ENCODE measurements around the gene KCTD12. TPM values are rescaled to one million over a fixed set of nuclear protein-coding genes. Genes with fewer than 3 reads are reported as not detected.

Gene KCTD12
- total RNA-seq, 1 experiment from 2014 or later = 3.5 TPM

DNA sequence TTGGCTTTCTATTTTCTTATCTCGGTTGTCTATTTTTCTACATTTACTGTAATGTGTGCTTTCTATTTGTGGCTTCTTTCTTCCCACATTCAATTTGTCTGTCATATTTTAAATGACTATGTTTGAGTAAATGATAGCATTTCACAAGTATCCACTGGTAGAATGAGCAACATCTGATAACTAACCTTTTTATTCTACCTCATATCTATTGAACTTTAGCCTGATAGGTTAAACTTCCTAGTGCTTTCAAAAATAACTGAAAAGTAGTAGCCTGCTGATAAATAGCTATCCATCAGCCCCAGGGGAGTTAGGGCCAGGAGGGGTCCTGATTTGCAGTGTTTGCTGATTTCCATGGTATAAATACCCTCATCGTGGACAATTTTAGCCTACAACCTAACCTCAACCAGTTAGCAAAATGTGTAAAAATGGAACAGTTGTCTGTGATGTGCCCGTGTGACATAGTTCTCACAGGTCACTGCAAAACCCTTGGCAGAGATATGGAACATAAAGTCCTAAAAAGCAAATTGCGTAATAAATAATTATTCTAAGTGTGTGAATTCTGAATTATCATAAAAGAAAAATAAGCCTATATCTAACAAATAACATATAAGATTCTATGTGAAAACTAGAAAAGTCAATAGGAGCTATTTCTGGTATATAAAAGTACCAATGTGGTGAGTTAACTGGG lies 32.1 kb downstream of the KCTD12 start:
- no peaks in the 10 kb centered on the region for H3K27me3 ChIP-seq
- no peaks in the 10 kb centered on the region for H3K9me3 ChIP-seq (replicated peaks)
- no peaks in the 10 kb centered on the region for H3K36me3 ChIP-seq
- no peaks in the 10 kb centered on the region for H3K4me1 ChIP-seq
- no peak overlapping the region for H3K27ac ChIP-seq
- no peak overlapping the region for H3K4me3 ChIP-seq
- no peak for DNase-seq

DNA sequence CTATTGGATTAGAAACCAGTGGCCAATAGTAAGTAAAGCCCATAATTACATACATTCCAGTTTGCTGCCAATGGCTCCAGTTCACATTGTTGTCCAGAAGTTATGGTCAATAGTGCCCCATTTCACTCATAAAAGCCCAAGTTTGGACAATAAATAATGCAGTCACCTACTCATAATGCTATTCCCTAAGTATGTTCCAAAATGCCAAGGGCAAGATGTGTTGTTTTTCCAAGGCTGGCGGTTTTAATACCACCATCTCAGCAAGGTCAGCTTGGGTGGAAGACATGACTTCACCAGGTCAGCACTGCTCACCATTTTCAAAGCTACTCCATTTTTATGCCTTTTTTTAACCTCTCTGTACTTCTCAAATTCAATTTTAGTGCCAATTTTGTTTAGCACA lies 32.7 kb downstream of the KCTD12 start:
- no peak for DNase-seq
- H3K27ac ChIP-seq = no peak overlapping the region
- no peaks in the 10 kb centered on the region for H3K9me3 ChIP-seq (replicated peaks)
- H3K36me3 ChIP-seq = no peaks in the 10 kb centered on the region
- no peaks in the 10 kb centered on the region for H3K27me3 ChIP-seq
- no peaks in the 10 kb centered on the region for H3K4me1 ChIP-seq
- H3K4me3 ChIP-seq = no peak overlapping the region

DNA sequence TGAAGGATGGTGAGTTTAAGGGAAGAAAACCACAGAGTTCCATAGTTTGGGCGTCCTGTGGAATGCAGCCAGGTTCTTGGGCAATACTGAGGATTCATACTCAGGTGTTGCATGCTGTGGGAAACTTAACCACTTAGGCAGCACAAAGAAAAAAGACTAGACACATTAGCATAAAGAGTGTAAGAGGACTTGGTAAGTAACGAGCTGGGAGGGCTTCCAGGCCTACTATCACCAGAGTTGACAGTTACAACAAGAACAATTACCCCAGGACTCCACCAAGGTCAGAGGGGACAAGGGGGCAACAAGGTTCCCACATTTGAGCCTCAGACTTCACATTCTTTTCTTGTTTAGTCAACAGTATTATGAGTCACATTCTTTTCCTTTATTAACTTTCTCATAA lies 33.2 kb downstream of the KCTD12 start:
- H3K9me3 ChIP-seq (replicated peaks) = no peaks in the 10 kb centered on the region
- H3K27ac ChIP-seq = no peak overlapping the region
- H3K4me1 ChIP-seq = no peaks in the 10 kb centered on the region
- H3K4me3 ChIP-seq = no peak overlapping the region
- DNase-seq = no peak
- no peaks in the 10 kb centered on the region for H3K36me3 ChIP-seq
- H3K27me3 ChIP-seq = no peaks in the 10 kb centered on the region

- Histone ChIP-seq H3K27me3 (no peaks in the 10 kb centered on the region), H3K9me3 (replicated peaks) (no peaks in the 10 kb centered on the region), H3K4me1 (no peaks in the 10 kb centered on the region), H3K4me3 (no peak overlapping the region), H3K36me3 (no peaks in the 10 kb centered on the region), H3K27ac (no peak overlapping the region)
- no peak for DNase-seq
These were observed 34.2 kb downstream of the KCTD12 start for GRCh38 chr13:76851961-76852360.

DNA sequence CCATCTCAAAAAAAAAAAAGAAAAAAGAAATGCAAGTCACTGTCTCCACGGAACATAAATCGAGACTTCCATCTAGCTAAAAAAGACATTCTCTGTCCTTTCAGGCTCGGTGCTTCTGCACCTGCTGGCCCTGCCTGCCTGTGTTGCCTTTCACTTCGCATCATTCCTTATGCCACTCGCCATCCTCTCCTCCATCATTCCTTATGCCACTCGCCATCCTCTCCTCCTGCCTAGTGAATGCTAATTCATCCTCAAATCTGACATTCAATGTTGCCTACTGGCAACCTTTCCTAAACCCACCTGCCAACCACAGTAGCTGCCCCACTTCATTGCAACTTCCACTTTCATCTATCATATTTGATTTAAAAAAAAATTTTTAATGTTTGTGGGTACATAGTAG lies 36.7 kb downstream of the KCTD12 start:
- no peaks in the 10 kb centered on the region for H3K27me3 ChIP-seq
- H3K4me1 ChIP-seq = no peaks in the 10 kb centered on the region
- no peaks in the 10 kb centered on the region for H3K36me3 ChIP-seq
- H3K27ac ChIP-seq = no peak overlapping the region
- DNase-seq = no peak
- H3K9me3 ChIP-seq (replicated peaks) = no peaks in the 10 kb centered on the region
- no peak overlapping the region for H3K4me3 ChIP-seq

DNA sequence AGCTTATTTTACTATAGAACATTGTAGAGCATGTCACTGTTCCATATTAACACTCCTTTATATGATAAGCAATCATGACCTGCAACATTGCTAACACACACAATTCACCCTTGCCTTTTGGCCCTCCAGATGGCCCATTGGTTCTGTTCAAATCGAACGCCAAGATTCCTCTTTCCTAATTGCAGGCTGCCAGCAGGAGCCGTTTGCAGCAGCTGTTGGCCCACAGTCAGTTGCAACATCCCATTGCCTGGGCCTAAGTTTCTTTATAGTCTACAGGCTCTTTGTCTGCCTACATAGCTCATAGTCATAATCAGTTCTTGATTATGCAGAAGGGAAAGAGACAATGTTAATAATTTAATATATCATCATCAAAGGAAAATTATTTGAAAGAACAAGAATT lies 37.6 kb downstream of the KCTD12 start:
- Histone ChIP-seq H3K9me3 (replicated peaks) (no peaks in the 10 kb centered on the region), H3K4me1 (no peaks in the 10 kb centered on the region), H3K27me3 (no peaks in the 10 kb centered on the region), H3K4me3 (no peak overlapping the region), H3K36me3 (no peaks in the 10 kb centered on the region), H3K27ac (no peak overlapping the region)
- DNase-seq = no peak

- Histone ChIP-seq H3K27ac (no peak overlapping the region), H3K9me3 (replicated peaks) (no peaks in the 10 kb centered on the region), H3K27me3 (no peaks in the 10 kb centered on the region), H3K36me3 (no peaks in the 10 kb centered on the region), H3K4me3 (no peak overlapping the region), H3K4me1 (no peaks in the 10 kb centered on the region)
- no peak for DNase-seq
These were observed 39.8 kb downstream of the KCTD12 start for GRCh38 chr13:76846363-76846762.

DNA sequence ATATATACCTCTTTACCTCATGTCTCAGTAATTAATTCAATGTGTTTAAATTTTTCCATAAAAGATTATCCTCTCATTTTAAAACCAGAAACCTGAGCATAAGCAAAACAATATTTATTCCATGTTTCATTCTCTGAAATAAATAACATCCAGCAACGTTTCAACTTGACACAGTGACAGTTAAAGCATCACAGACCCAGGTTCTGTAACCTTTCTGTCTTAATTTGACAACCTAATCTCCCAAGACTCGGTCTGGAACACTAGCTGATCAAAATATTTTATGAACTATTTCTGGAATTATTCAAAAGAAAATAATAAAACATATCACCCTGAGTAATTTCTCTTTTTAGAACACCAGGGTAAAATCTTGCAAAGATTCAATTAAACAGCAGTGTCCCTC lies 40.3 kb downstream of the KCTD12 start:
- no peaks in the 10 kb centered on the region for H3K27me3 ChIP-seq
- no peak overlapping the region for H3K27ac ChIP-seq
- H3K4me1 ChIP-seq = no peaks in the 10 kb centered on the region
- no peaks in the 10 kb centered on the region for H3K9me3 ChIP-seq (replicated peaks)
- DNase-seq = no peak
- no peaks in the 10 kb centered on the region for H3K36me3 ChIP-seq
- no peak overlapping the region for H3K4me3 ChIP-seq

DNA sequence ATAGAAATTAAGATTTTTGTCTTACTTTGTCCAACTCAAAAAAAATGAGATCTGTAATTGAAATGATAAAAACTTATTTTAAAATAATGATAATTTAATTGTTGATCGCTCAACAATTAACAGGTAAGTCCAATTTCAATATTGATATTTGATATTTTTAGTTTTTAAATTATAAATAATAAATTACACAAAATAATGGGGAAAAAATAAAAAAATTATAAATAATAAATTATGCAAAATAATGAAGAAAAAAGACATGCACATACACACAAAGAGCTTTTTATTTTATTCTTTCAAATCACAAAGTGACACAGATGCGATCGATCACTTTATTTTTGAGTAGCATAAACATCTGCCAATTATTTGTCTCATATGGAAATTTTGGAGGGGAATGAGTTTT lies 40.8 kb downstream of the KCTD12 start:
- H3K4me3 ChIP-seq = no peak overlapping the region
- H3K27me3 ChIP-seq = no peaks in the 10 kb centered on the region
- H3K27ac ChIP-seq = no peak overlapping the region
- DNase-seq = no peak
- H3K36me3 ChIP-seq = no peaks in the 10 kb centered on the region
- H3K4me1 ChIP-seq = no peaks in the 10 kb centered on the region
- no peaks in the 10 kb centered on the region for H3K9me3 ChIP-seq (replicated peaks)

DNA sequence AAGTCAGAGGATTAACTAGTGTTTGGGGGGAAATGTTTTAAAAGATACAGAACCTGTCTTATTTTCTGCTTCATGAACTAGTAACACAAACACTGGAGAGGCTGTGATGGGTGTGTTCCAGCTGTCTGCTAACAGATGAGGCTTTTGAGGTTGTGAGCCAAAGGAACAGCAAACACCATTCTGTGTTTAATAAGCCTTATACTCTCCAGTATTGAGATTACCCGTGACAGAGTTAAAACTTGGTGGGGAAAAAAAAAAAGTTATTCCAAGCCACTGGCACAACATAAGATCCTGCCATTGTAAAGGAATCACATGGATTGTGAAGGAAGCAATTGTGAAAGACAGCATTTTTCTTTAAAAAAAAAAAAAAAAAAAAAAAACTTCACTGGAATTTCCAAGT lies 48.4 kb downstream of the KCTD12 start:
- no peak overlapping the region for H3K4me3 ChIP-seq
- no peaks in the 10 kb centered on the region for H3K36me3 ChIP-seq
- DNase-seq = no peak

GRCh38 chr13:76836311-76836710 lies 49.9 kb downstream of the KCTD12 start:
- Histone ChIP-seq H3K27ac (no peak overlapping the region), H3K4me1 (no peaks in the 10 kb centered on the region), H3K36me3 (no peaks in the 10 kb centered on the region), H3K27me3 (no peaks in the 10 kb centered on the region), H3K9me3 (replicated peaks) (no peaks in the 10 kb centered on the region), H3K4me3 (no peak overlapping the region)
- no peak for DNase-seq

More for the DNA sequence above, 48.4 kb downstream of the KCTD12 start:
- Histone ChIP-seq H3K27me3 (no peaks in the 10 kb centered on the region), H3K27ac (no peak overlapping the region), H3K4me1 (no peaks in the 10 kb centered on the region), H3K9me3 (replicated peaks) (no peaks in the 10 kb centered on the region)

GRCh38 chr13:76833441-76833954 lies 52.7 kb downstream of the KCTD12 start:
- DNase-seq = no peak
- Histone ChIP-seq H3K27me3 (no peaks in the 10 kb centered on the region), H3K36me3 (no peaks in the 10 kb centered on the region), H3K9me3 (replicated peaks) (no peaks in the 10 kb centered on the region), H3K4me1 (no peaks in the 10 kb centered on the region), H3K4me3 (no peak overlapping the region), H3K27ac (no peak overlapping the region)

DNA sequence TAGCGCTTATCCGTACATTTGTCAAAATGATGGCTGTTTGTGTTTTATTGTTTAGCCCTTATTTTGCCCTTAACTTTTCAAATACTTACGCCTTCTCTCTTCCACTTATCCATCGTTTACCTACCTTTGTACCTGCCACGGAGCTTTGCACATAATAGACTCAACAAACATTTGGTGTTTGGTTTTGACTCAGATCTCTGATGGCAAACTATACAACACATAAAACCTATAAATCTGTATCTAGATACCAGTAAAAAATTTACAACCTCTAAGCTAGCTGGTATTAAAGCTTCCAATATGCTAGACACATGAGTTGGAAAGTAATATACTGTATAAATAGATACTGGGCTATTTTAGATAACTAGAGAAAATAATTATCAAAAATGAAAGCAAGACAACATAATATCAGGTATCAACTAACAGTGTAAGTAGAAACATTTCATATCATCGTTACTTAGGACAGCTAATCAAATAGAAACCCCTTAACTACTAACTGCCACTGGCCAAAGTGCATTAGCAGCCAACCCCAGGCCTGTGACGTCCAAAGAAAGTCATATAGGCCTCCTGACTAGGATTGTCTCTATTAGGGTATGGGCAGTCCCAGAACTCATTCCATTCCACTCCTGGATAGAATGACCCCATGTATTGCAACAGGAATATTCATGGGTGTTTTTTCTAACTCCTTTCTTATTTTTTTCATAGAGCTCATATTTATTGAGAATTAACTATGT lies 53.8 kb downstream of the KCTD12 start:
- H3K4me3 ChIP-seq = no peak overlapping the region
- no peaks in the 10 kb centered on the region for H3K27me3 ChIP-seq
- no peak overlapping the region for H3K27ac ChIP-seq
- no peak for DNase-seq
- H3K4me1 ChIP-seq = no peaks in the 10 kb centered on the region
- no peaks in the 10 kb centered on the region for H3K9me3 ChIP-seq (replicated peaks)
- no peaks in the 10 kb centered on the region for H3K36me3 ChIP-seq

GRCh38 chr13:76830805-76831204 lies 55.4 kb downstream of the KCTD12 start:
- Histone ChIP-seq H3K4me1 (no peaks in the 10 kb centered on the region), H3K27ac (no peak overlapping the region), H3K36me3 (no peaks in the 10 kb centered on the region), H3K4me3 (no peak overlapping the region), H3K27me3 (no peaks in the 10 kb centered on the region), H3K9me3 (replicated peaks) (no peaks in the 10 kb centered on the region)
- DNase-seq = no peak

All from SJCRH30 (cell line).